ENCODE results near the gene FBXL7. TPM values are rescaled to one million over a fixed set of nuclear protein-coding genes. Genes with fewer than 3 reads are reported as not detected.

FBXL7 gene
- total and polyA plus RNA-seq, 10 donors = 1.1 to 12.9 (median 8.3) TPM

- Histone ChIP-seq H3K9me3 (no peaks in the 10 kb centered on the region), H3K36me3 (no peaks in the 10 kb centered on the region), H3K27me3 (replicated peaks in 1 of 7) (no peaks in the 10 kb centered on the region), H3K4me1 (no peaks in the 10 kb centered on the region), H3K27ac (no peak overlapping the region), H3K4me3 (no peak overlapping the region)
- 86 to 92% (median 87%) methylated on average over 4 of the region's 4 CpGs for WGBS, 5 donors
- TF ChIP-seq POLR2A (IDR thresholded peaks at IDR 0.05) (no peak), CTCF (IDR thresholded peaks at IDR 0.05 in 8 of 11, conservative IDR thresholded peaks at IDR 0.05 in 3 of 11) (no peak), POLR2AphosphoS5 (IDR thresholded peaks at IDR 0.05) (no peak)
- intact Hi-C loops (cut with DNase I; ENCODE audit: low total_unique reads) = no loop called here
- no peak for DNase-seq
Measured at GRCh38 chr5:15679161-15679560, 179.2 kb downstream of the FBXL7 start.

GRCh38 chr5:15680455-15680854 lies 180.5 kb downstream of the FBXL7 start:
- WGBS, 5 donors = 74 to 91% (median 79%) methylated on average over 1 of the region's 1 CpG
- Histone ChIP-seq H3K36me3 (no peaks in the 10 kb centered on the region), H3K9me3 (no peaks in the 10 kb centered on the region), H3K27me3 (replicated peaks in 1 of 7) (no peaks in the 10 kb centered on the region), H3K27ac (no peak overlapping the region), H3K4me1 (no peaks in the 10 kb centered on the region), H3K4me3 (no peak overlapping the region)
- TF ChIP-seq POLR2AphosphoS5 (IDR thresholded peaks at IDR 0.05) (no peak), CTCF (IDR thresholded peaks at IDR 0.05 in 8 of 11, conservative IDR thresholded peaks at IDR 0.05 in 3 of 11) (no peak), POLR2A (IDR thresholded peaks at IDR 0.05) (no peak)
- no peak for DNase-seq
- intact Hi-C loops (cut with DNase I; ENCODE audit: low total_unique reads) = no loop called here

GRCh38 chr5:15682122-15682521 lies 182.1 kb downstream of the FBXL7 start:
- H3K36me3 ChIP-seq = no peaks in the 10 kb centered on the region
- intact Hi-C loops (cut with DNase I; ENCODE audit: low total_unique reads) = no loop called here
- no peaks in the 10 kb centered on the region for H3K9me3 ChIP-seq
- TF ChIP-seq CTCF (IDR thresholded peaks at IDR 0.05 in 8 of 11, conservative IDR thresholded peaks at IDR 0.05 in 3 of 11) (no peak), POLR2A (IDR thresholded peaks at IDR 0.05) (no peak), POLR2AphosphoS5 (IDR thresholded peaks at IDR 0.05) (no peak)
- H3K4me3 ChIP-seq = no peak overlapping the region
- no peak overlapping the region for H3K27ac ChIP-seq
- H3K4me1 ChIP-seq = no peaks in the 10 kb centered on the region
- 76 to 90% (median 86%) methylated on average over 3 of the region's 3 CpGs for WGBS, 5 donors
- DNase-seq = no peak
- H3K27me3 ChIP-seq (replicated peaks in 1 of 7) = no peaks in the 10 kb centered on the region

DNA sequence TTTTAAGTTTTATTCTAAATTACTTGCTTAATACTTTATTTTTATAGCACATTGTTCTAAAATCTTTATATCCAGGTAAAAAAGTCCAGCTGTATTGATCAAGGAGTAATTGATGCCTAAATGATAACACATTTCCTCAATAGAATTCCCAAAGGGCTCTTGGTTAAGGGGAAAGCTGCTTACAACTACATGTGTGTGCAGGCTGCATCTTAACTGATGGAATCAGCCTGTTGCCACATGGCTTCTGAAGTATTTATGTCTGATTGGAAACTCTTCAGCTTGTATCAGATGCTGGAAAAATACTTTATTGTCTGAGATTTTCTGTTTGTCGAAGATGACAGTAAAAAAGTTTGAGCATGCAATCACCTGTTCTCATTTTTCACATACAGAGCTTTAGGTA lies 182.6 kb downstream of the FBXL7 start:
- no peaks in the 10 kb centered on the region for H3K9me3 ChIP-seq
- no peak overlapping the region for H3K27ac ChIP-seq
- TF ChIP-seq POLR2A (IDR thresholded peaks at IDR 0.05) = no peak
- no peak for TF ChIP-seq POLR2AphosphoS5 (IDR thresholded peaks at IDR 0.05)
- no peak for TF ChIP-seq CTCF (IDR thresholded peaks at IDR 0.05 in 8 of 11, conservative IDR thresholded peaks at IDR 0.05 in 3 of 11)
- H3K36me3 ChIP-seq = no peaks in the 10 kb centered on the region
- intact Hi-C loops (cut with DNase I; ENCODE audit: low total_unique reads) = no loop called here
- WGBS, 5 donors = 71 to 91% (median 88%) methylated on average over 1 of the region's 1 CpG
- no peaks in the 10 kb centered on the region for H3K4me1 ChIP-seq
- no peak for DNase-seq
- no peaks in the 10 kb centered on the region for H3K27me3 ChIP-seq (replicated peaks in 1 of 7)
- no peak overlapping the region for H3K4me3 ChIP-seq

All from spleen (tissue), 11 donors.